ENCODE data around the gene MDGA2.

- TF ChIP-seq CTCF (conservative IDR thresholded peaks at IDR 0.05; ENCODE audit: low read depth, low read length) (no peak), CEBPB (IDR thresholded peaks at IDR 0.05; ENCODE audit: low read depth, low read length) (no peak), RAD21 (IDR thresholded peaks at IDR 0.05; ENCODE audit: low read length) (no peak)
These were observed 481.4 kb downstream of the MDGA2 start for GRCh38 chr14:47194055-47194454.

All from IMR-90 (cell line).